HG03565 (cell line): ENCODE data around the gene CEACAM1.
"Not testable (repeated sequence)": the region's sequence is repeated elsewhere in the genome, so short reads cannot be mapped to it uniquely, and the experiment has no call there.

Experiments used
- ATAC-seq: cut with Tn5 transposase; IDR thresholded peaks from one replicate; pipeline ENCODE4 v1.9.1; 2021; ENCODE audit warnings: mild to moderate bottlenecking, moderate library complexity; ENCODE audit not compliant: unreplicated experiment

The CEACAM1 gene

GRCh38 chr19:42528354-42529247, at the start of gene CEACAM1:
CEACAM1 (minus strand) TSS chr19:42528481; CDS start chr19:42528374, 107 bp downstream.
- ATAC-seq = no peak

GRCh38 chr19:42577016-42577415, 48.7 kb upstream of the CEACAM1 start:
- no peak for ATAC-seq

- no peak for ATAC-seq
Observed at GRCh38 chr19:42576241-42576640, 48.0 kb upstream of the CEACAM1 start.

- ATAC-seq = no peak
Observed at GRCh38 chr19:42573642-42574041, 45.4 kb upstream of the CEACAM1 start.

GRCh38 chr19:42571116-42571515, 42.8 kb upstream of the CEACAM1 start:
- ATAC-seq = no peak

GRCh38 chr19:42569193-42569592, 40.9 kb upstream of the CEACAM1 start:
- ATAC-seq = no peak

- ATAC-seq = no peak
Observed at GRCh38 chr19:42568006-42568405, 39.7 kb upstream of the CEACAM1 start.

GRCh38 chr19:42567567-42567966, 39.3 kb upstream of the CEACAM1 start:
- ATAC-seq = no peak

GRCh38 chr19:42563352-42564210, 35.3 kb upstream of the CEACAM1 start:
- peak; percentile 43 for ATAC-seq

- no peak for ATAC-seq
Observed at GRCh38 chr19:42561512-42561911, 33.2 kb upstream of the CEACAM1 start.

- ATAC-seq = no peak
Observed at GRCh38 chr19:42560731-42561130, 32.5 kb upstream of the CEACAM1 start.

- no peak for ATAC-seq
Observed at GRCh38 chr19:42558450-42559150, 30.3 kb upstream of the CEACAM1 start.

- not testable (repeated sequence) for ATAC-seq
Observed at GRCh38 chr19:42557386-42557871, 29.1 kb upstream of the CEACAM1 start.

- no peak for ATAC-seq
Observed at GRCh38 chr19:42555801-42556200, 27.5 kb upstream of the CEACAM1 start.

GRCh38 chr19:42555317-42555716, 27.0 kb upstream of the CEACAM1 start:
- no peak for ATAC-seq

GRCh38 chr19:42554046-42554575, 25.8 kb upstream of the CEACAM1 start:
- no peak for ATAC-seq

- ATAC-seq = no peak
Observed at GRCh38 chr19:42553292-42554045, 25.2 kb upstream of the CEACAM1 start.

GRCh38 chr19:42552086-42553065, 24.1 kb upstream of the CEACAM1 start:
- no peak for ATAC-seq

- not testable (repeated sequence) for ATAC-seq
Observed at GRCh38 chr19:42550521-42550920, 22.2 kb upstream of the CEACAM1 start.
